Nephron progenitor cell (in vitro differentiated cells): ENCODE measurements around the gene DELE1.
"Not testable (repeated sequence)": the region's sequence is repeated elsewhere in the genome, so short reads cannot be mapped to it uniquely, and the experiment has no call there.

Experiments used
- DNase-seq: peaks from one replicate; pipeline ENCODE4 v3.0.0; 2021
- H3K27ac Mint-ChIP-seq: 2 replicates; pipeline ENCODE4 v1.8.0; 2021; ENCODE audit warnings: mild to moderate bottlenecking, moderate library complexity, mixed read lengths
- H3K27me3 Mint-ChIP-seq: 2 replicates; pipeline ENCODE4 v1.8.0; 2021; ENCODE audit warnings: mild to moderate bottlenecking, low read depth, mixed read lengths; ENCODE audit not compliant: poor library complexity
- H3K36me3 Mint-ChIP-seq: 2 replicates; pipeline ENCODE4 v1.8.0; 2021; ENCODE audit warnings: low read depth, mixed read lengths
- H3K4me1 Mint-ChIP-seq: 2 replicates; pipeline ENCODE4 v1.8.0; 2021; ENCODE audit warnings: mixed read lengths
- H3K4me3 Mint-ChIP-seq: 2 replicates; pipeline ENCODE4 v1.8.0; 2021; ENCODE audit warnings: mild to moderate bottlenecking, moderate library complexity, mixed read lengths
- H3K9me3 Mint-ChIP-seq: 2 replicates; pipeline ENCODE4 v1.8.0; 2021; ENCODE audit warnings: mild to moderate bottlenecking, moderate library complexity, mixed read lengths
- TF ChIP-seq, protein P1 (sequence below): fragments of 200-600 bp; sonication (generic); IDR thresholded peaks from 2 replicates; pipeline ENCODE4 v1.5.0; 2021; ENCODE audit warnings: antibody characterized with exemption

DELE1 gene

DNA sequence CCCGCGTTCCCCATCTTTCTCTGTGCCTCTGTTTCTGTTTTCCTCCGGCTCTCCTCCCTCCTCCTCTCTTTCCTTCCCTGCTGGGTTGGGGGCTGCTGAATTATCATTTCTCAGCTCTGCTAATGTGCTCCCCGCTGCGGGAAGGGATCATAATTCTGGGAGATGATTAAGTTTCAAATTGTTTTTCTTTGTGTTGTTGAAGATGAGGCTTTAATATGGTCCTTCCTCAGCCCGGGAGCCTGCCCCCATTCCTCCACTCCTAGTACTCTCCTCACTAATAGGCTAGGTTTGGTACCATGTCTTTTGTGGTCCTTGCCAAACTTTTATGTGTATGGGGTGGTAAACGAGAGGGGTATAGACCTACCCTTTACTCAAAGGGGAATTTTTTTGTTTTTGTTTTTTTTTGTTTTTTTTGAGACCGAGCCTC lies 39.8 kb upstream of the DELE1 start:
- DNase-seq: no peak
- Mint-ChIP-seq H3K4me3 (peak overlapping the region; percentile 67), H3K4me1 (peaks cover 19% of the 10 kb centered on the region), H3K27me3 (peaks cover 79% of the 10 kb centered on the region), H3K9me3 (no peaks in the 10 kb centered on the region), H3K36me3 (no peaks in the 10 kb centered on the region), H3K27ac (no peak overlapping the region)
- TF ChIP-seq, protein P1, sequence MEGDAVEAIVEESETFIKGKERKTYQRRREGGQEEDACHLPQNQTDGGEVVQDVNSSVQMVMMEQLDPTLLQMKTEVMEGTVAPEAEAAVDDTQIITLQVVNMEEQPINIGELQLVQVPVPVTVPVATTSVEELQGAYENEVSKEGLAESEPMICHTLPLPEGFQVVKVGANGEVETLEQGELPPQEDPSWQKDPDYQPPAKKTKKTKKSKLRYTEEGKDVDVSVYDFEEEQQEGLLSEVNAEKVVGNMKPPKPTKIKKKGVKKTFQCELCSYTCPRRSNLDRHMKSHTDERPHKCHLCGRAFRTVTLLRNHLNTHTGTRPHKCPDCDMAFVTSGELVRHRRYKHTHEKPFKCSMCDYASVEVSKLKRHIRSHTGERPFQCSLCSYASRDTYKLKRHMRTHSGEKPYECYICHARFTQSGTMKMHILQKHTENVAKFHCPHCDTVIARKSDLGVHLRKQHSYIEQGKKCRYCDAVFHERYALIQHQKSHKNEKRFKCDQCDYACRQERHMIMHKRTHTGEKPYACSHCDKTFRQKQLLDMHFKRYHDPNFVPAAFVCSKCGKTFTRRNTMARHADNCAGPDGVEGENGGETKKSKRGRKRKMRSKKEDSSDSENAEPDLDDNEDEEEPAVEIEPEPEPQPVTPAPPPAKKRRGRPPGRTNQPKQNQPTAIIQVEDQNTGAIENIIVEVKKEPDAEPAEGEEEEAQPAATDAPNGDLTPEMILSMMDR: no peak

DNA sequence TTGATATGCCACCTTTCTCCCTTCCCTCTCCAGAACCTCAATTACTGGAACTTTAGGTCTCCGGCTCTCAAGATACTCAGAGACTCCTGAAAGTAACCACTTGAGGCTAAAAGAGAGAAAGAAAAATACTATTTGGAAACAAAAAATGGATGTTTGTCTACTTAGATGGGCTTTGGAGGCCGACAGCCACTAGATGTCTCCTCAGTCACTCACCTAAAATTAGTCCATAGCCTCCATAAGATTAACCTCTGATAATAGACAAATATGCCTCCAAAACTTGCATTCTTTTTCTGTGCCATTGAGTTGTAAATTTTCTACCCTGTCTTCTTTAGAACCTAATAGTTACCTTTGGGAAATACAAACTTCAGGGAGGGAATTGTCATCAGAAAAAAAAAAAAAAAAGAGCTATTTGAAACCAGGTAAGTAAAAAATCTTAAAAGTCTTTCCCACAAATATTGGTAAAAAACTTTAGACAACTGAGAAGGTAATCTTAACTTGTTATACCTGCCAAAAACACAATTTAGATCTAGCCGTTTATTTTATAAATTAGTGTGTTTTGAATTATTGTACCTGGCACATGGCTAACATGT lies 34.3 kb upstream of the DELE1 start:
- Mint-ChIP-seq H3K4me1 (no peaks in the 10 kb centered on the region), H3K9me3 (no peaks in the 10 kb centered on the region), H3K36me3 (no peaks in the 10 kb centered on the region), H3K27me3 (peaks cover 52% of the 10 kb centered on the region), H3K4me3 (no peak overlapping the region), H3K27ac (no peak overlapping the region)
- TF ChIP-seq, protein P1: no peak
- no peak for DNase-seq

DNA sequence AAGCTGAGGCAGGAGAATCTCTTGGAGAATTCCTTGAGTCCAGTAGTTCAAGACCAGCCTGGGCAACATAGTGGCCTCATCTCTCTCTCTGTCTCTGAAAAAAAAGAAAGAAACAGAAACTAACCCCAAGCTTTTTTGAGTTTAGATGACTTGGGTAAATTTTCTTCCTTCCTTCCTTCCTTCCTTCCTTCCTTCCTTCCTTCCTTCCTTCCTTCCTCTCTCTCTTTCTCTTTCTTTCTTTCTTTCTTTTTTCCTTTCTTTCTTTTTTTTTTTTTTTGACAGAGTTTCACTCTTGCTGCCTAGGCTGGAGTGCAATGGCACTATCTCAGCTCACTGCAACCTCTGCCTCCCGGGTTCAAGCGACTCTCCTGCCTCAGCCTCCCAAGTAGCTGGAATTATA lies 33.2 kb upstream of the DELE1 start:
- H3K27me3 Mint-ChIP-seq: peaks cover 48% of the 10 kb centered on the region
- H3K36me3 Mint-ChIP-seq, H3K4me1 Mint-ChIP-seq, H3K4me3 Mint-ChIP-seq, DNase-seq, H3K27ac Mint-ChIP-seq, H3K9me3 Mint-ChIP-seq: not testable (repeated sequence)

DNA sequence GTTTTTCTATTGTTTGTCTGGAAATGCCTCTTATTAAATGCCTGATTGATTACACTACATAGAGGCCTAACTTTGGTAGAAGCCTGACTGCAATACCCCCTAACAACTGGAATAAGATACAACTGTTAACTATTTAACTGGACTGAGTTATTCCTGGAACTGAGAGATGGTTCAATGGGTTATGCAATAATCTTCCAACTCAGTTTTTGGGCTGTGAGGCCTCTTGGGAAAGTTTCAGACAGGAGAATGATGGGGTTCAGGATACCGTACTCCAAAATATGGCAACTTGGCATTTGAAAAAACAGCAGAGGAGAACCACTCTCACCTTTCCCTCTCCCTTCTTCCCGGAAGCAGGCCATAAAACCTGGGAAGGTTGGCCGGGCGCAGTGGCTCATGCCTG lies 26.2 kb upstream of the DELE1 start:
- DNase-seq: no peak
- Mint-ChIP-seq H3K9me3 (peaks cover 4% of the 10 kb centered on the region), H3K27me3 (peaks cover 21% of the 10 kb centered on the region), H3K27ac (no peak overlapping the region), H3K36me3 (no peaks in the 10 kb centered on the region), H3K4me3 (no peak overlapping the region), H3K4me1 (peaks cover 2% of the 10 kb centered on the region)
- TF ChIP-seq, protein P1: no peak

DNA sequence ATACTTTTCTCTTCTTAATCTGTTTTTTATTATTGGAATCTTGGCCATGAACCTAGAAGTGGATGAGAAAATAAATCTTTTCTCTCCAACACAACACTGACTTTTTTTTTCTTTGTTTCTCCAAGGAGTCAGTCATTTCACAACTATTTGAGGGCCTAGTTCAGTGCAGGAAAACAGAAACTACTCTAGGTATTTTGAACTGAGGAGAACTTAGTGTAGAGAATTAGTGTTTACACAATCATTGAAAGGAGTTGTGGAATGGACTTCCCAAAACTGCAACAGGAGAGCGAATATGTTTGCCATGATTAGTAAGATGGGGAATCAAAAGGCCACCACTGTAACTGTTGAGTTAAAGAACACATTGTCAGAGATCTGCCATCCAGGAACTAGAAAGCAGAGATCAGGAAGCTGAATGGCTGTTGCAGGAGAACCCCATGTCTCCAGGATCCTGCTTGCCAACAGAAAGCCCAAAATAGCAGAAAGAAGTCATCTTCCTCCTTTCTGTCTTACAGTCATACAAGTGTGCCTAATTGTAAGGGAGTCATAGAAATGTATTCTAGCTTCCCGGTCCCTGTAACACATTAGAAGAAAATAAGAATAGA lies 25.1 kb upstream of the DELE1 start:
- no peak overlapping the region for H3K4me3 Mint-ChIP-seq
- H3K27ac Mint-ChIP-seq: no peak overlapping the region
- no peaks in the 10 kb centered on the region for H3K36me3 Mint-ChIP-seq
- H3K4me1 Mint-ChIP-seq: peaks cover 11% of the 10 kb centered on the region
- H3K27me3 Mint-ChIP-seq: peaks cover 23% of the 10 kb centered on the region
- no peak for DNase-seq
- H3K9me3 Mint-ChIP-seq: peaks cover 4% of the 10 kb centered on the region
- TF ChIP-seq, protein P1: no peak

DNA sequence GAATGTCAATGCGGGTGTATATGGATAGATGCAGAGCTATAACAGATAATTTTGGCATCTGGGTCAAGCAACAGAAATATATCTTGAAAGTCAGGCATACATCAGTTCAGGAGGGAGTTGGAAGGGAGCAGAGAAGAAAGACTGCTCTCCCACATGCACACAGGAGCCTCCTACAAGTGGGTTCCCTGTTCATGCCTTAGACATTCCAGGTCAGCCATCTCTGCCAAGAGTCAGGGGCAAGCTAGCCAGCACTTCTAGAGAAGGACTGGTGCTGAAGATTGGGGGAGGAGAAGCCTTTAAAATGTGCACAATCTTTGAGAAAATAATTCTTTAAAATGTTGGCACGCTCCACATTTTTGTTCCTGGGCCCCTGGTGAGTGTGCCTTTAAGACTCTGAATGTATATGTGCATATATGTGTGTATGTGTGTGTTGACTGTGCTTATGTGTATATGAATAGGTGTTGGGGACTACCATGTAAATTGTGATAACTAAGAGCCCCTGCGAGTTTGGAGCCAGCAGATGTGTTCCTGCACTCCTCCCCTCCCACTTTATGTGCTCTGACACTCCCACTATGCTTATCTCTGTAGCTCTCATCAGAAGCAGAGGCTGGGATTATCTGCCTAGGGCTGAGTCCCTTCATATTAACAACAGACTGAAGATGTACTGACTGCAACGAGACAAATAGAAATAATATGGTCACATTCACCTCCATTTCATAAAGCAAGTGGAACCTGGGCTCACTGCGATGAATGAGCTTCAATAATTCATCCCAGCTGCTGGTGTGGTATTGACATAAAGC lies 21.5 kb upstream of the DELE1 start:
- Mint-ChIP-seq H3K27me3 (peaks cover 24% of the 10 kb centered on the region), H3K4me1 (peaks cover 11% of the 10 kb centered on the region), H3K4me3 (no peak overlapping the region), H3K9me3 (peaks cover 7% of the 10 kb centered on the region), H3K27ac (no peak overlapping the region), H3K36me3 (no peaks in the 10 kb centered on the region)
- no peak for DNase-seq
- TF ChIP-seq, protein P1: no peak
